ENCODE measurements around the gene GRIP2. TPM values are rescaled to one million over a fixed set of nuclear protein-coding genes. Genes with fewer than 3 reads are reported as not detected.

Gene GRIP2
- total and polyA plus RNA-seq, 2 donors (not counting 3 experiments of a cell fraction or from before 2014, with no cell fraction given) = not detected

DNA sequence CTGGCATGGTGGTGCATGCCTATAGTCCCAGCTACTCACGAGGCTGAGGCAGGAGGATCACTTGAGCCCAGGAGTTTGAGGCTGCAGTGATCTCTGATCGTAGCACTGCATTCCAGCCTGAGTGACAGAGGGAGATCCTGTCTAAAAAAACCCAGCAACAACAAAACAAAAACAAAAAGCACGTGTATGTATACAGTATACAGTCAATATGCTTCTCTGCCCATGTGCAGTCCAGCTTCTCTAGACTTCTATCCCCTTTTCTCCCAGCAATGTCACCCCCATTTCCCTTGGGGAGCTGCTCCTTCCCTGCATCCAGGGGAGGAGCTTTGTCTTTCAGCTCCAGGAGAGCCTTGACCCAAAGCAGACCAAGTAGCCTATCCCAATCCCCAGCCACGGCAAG lies 20.0 kb upstream of the GRIP2 start:
- TF ChIP-seq, protein P1, sequence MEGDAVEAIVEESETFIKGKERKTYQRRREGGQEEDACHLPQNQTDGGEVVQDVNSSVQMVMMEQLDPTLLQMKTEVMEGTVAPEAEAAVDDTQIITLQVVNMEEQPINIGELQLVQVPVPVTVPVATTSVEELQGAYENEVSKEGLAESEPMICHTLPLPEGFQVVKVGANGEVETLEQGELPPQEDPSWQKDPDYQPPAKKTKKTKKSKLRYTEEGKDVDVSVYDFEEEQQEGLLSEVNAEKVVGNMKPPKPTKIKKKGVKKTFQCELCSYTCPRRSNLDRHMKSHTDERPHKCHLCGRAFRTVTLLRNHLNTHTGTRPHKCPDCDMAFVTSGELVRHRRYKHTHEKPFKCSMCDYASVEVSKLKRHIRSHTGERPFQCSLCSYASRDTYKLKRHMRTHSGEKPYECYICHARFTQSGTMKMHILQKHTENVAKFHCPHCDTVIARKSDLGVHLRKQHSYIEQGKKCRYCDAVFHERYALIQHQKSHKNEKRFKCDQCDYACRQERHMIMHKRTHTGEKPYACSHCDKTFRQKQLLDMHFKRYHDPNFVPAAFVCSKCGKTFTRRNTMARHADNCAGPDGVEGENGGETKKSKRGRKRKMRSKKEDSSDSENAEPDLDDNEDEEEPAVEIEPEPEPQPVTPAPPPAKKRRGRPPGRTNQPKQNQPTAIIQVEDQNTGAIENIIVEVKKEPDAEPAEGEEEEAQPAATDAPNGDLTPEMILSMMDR (IDR thresholded peaks at IDR 0.05; ENCODE audit: extremely low read depth in 1 of 2, insufficient read depth in 1 of 2, low read depth in 1 of 2, low read length in 2 of 2) = no peak
- TF ChIP-seq FOS (IDR thresholded peaks at IDR 0.05; ENCODE audit: borderline replicate concordance, insufficient read depth, low read length) (no peak), GATA2 (IDR thresholded peaks at IDR 0.05; ENCODE audit: insufficient read depth, insufficient read length, low read depth, low read length) (no peak), POLR2AphosphoS5 (IDR thresholded peaks at IDR 0.05; ENCODE audit: insufficient read depth, low read depth, low read length) (no peak), POLR2A (IDR thresholded peaks at IDR 0.05; ENCODE audit: low read depth, low read length) (no peak), JUN (IDR thresholded peaks at IDR 0.05; ENCODE audit: borderline replicate concordance, insufficient read depth, insufficient read length, low read depth) (no peak), EZH2 (IDR thresholded peaks at IDR 0.05; ENCODE audit: borderline replicate concordance, low read depth, low read length, severe bottlenecking) (no peak)
- TF ChIP-seq, protein P2, sequence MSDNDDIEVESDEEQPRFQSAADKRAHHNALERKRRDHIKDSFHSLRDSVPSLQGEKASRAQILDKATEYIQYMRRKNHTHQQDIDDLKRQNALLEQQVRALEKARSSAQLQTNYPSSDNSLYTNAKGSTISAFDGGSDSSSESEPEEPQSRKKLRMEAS (IDR thresholded peaks at IDR 0.05; ENCODE audit: insufficient read depth, insufficient read length) = no peak
- FAIRE-seq = no peak
- Histone ChIP-seq H3K9me3 (replicated peaks; ENCODE audit: control insufficient read depth, insufficient read depth, low read length) (no peaks in the 10 kb centered on the region), H3K79me2 (ENCODE audit: control insufficient read depth, insufficient read depth, low read length) (no peaks in the 10 kb centered on the region), H3K36me3 (ENCODE audit: control insufficient read depth in 2 of 2, extremely low read depth in 1 of 2, insufficient read depth in 2 of 2, low read length in 2 of 2) (no peaks in the 10 kb centered on the region), H2AFZ (ENCODE audit: low read depth, low read length) (no peak overlapping the region), H3K4me2 (ENCODE audit: insufficient read depth, low read length) (no peak overlapping the region), H3K4me1 (ENCODE audit: control insufficient read depth, extremely low read depth, insufficient read depth, low read length) (no peaks in the 10 kb centered on the region), H3K27me3 (ENCODE audit: control insufficient read depth in 2 of 2, insufficient read depth in 2 of 2, low read length in 2 of 2) (peaks cover 4 to 10% of the 10 kb centered on the region in 2 experiments), H3K9ac (replicated peaks; ENCODE audit: extremely low read depth, insufficient read depth, low read length) (no peak overlapping the region), H4K20me1 (replicated peaks; ENCODE audit: control insufficient read depth, extremely low read depth, insufficient read depth, low read length) (no peaks in the 10 kb centered on the region), H3K27ac (ENCODE audit: insufficient read depth, low read depth, low read length) (no peak overlapping the region), H3K4me3 (replicated peaks in 1 of 3; ENCODE audit: insufficient read depth in 1 of 3, low read depth in 1 of 3, low read length in 3 of 3) (no peak overlapping the region), H3K9me1 (replicated peaks; ENCODE audit: control insufficient read depth, extremely low read depth, insufficient read depth, low read length) (no peaks in the 10 kb centered on the region)
- ChIA-PET POLR2A (no interaction called here), CTCF (interaction anchor here (0.6 to 1.5 kb wide), 3 partner anchors 11 to 13 kb away, joined by 3 to 4 read pairs (median 4); no protein-coding TSS in a partner anchor)
- dilution Hi-C loops (cut with MboI; ENCODE audit: extremely low pct_ligation_motif_present, low sequenced_read_pairs) = no loop called here
- intact Hi-C loops (cut with micrococcal nuclease) = no loop called here
- no peak for DNase-seq (ENCODE audit: low read depth, low spot score)
- no TSS peak for BruUV-seq (replicated peaks)

All from endothelial cell of umbilical vein (primary cell).